Measurements from ENCODE around the gene GRIN3B.
A peak's percentile ranks its signal among the peaks of the same experiment; 100 is the strongest.
"Not testable (repeated sequence)": the region's sequence is repeated elsewhere in the genome, so short reads cannot be mapped to it uniquely, and the experiment has no call there.

The GRIN3B gene

DNA sequence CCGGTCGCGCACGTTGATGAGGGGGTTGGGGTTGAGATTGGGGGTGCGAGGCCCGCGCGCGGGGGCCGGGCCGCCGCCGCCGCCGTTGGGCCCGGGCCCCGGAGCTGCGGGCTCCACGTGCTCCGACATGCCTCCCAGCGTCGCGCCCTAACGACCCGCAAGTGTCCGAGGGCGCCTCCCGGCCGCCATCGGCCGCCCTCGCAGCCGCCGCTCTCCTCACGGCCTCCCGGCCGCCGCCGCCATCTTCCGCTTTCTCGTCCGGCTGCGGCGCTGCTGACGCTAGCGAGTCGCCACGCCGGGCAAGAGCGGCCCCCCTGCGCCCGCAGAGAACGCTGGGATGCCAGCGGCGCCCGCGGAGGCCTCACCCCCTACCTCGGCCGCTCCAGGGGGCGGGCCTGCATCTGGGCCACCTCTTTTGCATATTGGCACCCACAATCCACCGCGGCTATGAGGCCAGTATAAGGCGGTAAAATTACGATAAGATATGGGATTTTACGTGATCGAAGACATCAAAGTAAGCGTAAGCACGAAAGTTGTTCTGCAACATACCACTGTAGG lies 20.7 kb downstream of the GRIN3B start, which contains the start of gene TMEM259:
Gene TMEM259 (minus strand): TSS at position 256 of the 558 bp plus-strand sequence. CDS start 127 bp downstream, at position 129.
- DNase-seq: peak; percentile 98

DNA sequence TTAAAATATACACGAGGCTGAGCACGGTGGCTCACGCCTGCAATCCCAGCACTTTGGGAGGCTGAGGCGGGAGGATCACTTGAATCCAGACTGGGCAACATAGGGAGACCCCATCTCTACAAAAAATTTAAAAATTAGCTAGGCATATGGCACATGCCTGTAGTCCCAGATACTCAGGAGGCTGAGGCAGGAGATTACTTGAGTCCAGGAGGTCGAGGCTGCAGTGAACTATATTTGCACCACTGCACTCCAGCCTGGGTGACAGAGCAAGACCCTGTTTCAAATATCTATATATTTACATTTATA lies 23.6 kb downstream of the GRIN3B start:
- not testable (repeated sequence) for DNase-seq

DNA sequence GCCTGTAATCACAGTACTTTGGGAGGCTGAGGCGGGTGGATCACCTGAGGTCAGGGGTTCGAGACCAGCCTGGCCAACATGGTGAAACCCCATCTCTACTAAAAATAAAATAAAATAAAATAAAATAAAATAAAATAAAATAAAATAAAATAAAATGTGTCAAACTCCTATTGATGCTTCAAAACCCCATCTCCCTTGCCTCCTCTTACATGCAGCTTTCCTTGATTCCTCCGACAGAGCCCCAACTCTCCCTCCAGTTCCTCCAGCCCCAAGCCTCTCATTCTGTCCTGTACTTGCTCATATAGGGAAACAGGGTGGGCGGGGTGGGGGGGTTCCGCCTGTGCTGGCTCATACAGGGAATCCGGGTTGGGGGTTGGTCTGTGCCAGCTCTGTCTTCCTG lies 24.9 kb downstream of the GRIN3B start:
- DNase-seq: not testable (repeated sequence)

DNA sequence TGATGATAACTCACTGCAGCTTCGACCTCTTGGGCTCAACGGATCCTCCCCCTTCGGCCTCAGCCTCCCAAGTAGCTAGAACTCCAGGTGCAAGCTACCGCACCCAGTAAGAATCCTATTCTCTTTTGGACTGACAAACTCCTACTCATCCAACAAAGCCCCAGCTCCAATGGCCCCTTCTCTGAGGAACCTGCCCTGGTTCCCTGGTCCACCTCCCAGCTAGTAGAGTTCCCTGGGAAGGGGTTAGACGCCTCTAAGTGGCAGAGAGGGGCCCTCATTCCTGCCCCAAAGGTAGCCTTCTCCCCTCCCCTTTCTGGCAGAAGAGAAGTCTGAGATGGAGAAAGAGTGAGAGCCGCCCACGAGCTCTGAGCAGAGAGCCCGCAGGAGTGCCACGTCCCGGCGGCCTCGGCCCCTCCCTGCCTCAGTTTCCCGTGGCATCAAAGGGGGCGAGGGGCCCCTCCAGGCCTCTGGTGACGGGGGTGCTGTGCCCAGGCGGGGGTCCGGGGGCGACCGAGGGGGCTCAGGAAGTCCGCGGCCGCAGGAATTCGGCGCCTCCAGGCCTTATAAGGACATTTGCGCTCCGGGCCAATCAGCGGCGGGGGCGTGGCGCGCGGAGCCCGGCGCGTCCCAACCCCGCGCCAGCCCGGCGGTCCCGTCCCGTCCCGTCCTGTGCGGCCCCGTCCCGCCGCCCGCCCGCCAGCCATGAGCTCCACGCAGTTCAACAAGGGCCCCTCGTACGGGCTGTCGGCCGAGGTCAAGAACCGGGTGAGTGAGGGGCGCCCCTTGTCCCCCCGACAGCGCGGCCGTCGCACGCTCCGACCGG lies 26.0 kb downstream of the GRIN3B start, which contains the start of gene CNN2:
Gene CNN2 (plus strand): TSS at position 649 of the 823 bp plus-strand sequence. CDS start 54 bp downstream, at position 703.
- DNase-seq: peak; percentile 86

DNA sequence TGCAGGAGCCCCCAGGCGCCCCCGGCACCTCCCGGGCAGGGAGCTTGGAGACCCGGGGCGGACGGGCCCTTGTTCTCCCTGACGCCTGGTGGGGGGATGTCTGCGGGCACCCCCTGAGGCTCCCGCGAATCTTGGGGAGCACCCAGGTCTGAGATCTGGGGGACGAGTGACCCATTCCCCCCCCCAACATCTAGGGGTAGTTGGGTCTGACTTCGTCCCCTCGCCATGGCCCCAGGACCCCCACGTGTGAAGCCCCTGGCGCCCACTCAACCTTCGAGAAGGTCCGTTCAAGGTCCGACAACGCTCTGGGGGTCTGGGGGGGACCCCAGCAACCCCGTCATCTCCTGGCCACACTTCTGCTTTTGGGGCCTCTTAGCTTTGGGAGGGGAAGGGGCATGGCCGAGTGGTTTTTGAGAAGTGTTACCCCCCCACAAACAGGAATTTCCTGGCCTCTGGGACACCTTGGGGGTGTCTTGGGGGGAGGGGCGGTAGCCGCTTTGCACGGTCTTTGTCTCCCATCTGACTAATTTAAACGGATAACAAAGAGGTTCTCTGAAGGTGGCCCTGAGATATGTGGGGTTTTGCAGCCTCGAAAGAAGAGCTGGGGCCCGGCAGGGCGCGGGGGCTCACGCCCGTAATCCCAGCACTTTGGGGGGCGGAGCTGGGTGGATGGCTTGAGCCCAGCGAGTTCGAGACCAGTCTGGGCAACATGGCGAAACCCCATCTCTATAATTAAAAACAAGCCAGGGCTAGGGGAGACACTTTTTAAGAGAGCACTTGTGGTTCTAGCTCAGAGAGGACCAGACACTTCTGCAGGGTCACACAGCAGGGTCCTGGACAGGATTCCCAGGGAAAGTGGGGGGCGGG lies 26.8 kb downstream of the GRIN3B start:
- peak; percentile 49 for DNase-seq

DNA sequence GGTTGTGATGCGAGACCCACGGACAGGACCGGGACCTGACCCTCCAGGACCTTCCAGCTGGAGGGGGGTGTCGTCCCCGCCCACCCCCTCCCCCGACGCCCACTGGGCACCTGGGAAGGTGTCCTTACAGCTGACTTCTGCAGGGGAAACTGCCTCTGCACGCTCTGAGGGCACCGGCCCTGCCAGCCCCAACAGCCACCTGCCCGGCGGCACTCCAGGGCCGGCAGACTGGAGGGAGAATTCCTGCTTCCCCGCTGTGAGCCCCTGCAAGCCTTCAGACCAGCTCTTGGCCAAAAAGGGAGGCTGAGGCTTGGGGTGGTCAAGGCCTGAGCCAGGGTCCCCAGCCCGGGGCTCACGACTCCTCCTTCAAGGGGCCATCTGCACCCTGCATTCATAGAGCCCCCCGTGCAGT lies 27.4 kb downstream of the GRIN3B start:
- DNase-seq: no peak

DNA sequence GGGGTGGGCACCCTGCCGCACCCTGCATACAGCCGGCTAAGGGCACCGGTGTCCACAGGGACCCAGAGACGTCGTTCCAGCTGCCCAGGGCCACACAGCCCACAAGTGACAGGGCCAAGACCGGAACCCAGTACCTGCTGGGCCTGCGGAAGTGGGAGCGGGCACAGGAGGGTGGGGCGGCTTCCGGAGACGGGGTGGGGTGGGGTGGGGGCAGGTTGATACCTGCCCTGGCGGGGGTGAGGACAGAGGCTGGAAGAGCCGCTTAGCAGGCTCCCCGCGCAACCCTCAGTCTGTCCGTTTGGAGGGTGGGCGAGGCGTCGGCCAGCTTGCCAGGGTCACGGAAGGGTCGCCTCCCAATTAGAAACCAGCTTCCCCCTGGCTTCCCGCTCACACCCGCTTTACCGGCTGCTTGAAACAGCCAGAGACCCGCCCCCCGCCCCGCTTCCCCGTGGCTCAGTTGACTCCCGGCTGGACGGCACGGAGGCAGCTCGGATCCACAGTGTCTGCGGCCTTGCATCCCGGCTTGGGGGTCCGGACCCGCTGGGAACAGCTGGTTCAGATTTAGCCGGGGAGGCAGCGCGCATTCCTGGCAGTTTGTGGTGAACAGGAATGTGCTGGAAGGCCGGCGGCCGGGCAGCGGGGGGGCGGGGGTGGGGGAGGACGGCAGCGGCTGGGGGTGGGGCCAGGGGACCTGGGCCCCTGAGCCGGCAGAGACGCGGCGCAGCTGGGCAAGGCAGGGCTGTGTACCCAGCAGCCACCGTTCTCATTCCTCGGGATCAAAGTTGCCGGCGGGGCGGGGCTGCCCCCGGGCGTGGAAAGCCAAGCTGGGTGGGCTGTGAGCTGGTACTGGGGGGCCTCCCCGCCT lies 28.1 kb downstream of the GRIN3B start:
- DNase-seq: peak; percentile 98

DNA sequence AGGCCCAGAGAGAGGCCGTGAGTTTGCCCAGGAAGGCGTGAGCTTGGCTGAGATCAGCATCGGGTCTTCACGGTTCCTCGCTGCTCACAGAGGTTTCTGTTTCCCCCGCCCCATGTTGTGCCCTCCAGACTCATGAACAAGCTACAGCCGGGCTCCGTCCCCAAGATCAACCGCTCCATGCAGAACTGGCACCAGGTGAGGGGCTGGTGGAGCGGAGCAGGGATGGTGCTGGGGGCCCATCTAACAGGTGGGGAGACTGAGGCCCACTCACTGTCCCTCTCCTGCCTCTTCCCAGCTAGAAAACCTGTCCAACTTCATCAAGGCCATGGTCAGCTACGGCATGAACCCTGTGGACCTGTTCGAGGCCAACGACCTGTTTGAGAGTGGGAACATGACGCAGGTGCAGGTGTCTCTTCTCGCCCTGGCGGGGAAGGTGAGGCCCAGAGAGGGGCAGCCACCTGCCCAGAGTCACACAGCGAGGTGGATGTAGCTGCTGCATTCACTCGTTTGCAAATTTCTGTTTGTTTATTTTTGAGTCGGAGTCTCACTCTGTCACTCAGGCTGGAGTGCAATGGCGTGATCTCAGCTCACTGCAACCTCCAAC lies 32.1 kb downstream of the GRIN3B start:
- no peak for DNase-seq

DNA sequence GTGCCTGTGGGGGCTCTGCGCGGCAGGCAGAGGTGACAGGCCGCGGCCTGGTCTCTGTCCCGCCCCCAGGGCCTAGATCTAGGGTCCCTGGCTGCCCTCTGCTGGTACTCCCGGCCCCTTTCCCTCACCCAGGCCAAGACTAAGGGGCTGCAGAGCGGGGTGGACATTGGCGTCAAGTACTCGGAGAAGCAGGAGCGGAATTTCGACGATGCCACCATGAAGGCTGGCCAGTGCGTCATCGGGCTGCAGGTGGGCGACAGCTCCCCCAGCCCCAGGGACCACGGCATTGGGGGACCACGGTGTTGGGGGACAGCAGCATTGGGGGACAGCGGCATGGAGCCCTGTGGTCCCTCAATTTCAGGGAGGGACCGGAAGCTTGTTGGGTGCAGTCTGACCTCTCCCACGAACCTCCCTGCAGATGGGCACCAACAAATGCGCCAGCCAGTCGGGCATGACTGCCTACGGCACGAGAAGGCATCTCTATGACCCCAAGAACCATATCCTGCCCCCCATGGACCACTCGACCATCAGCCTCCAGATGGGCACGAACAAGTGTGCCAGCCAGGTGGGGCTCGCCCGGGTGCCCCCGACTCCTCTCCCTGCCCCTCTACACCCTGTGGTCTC lies 35.9 kb downstream of the GRIN3B start:
- no peak for DNase-seq

DNA sequence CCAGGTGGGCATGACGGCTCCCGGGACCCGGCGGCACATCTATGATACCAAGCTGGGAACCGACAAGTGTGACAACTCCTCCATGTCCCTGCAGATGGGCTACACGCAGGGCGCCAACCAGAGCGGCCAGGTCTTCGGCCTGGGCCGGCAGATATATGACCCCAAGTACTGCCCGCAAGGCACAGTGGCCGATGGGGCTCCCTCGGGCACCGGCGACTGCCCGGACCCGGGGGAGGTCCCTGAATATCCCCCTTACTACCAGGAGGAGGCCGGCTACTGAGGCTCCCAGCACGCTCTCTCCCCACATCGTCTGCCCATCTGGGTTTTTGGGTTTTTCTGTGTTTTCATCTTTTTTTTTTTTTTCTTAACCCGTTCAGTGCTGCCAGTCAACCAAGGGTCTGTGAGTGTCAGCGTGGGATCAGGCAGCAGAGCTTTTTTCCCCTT lies 37.4 kb downstream of the GRIN3B start:
- DNase-seq: no peak

DNA sequence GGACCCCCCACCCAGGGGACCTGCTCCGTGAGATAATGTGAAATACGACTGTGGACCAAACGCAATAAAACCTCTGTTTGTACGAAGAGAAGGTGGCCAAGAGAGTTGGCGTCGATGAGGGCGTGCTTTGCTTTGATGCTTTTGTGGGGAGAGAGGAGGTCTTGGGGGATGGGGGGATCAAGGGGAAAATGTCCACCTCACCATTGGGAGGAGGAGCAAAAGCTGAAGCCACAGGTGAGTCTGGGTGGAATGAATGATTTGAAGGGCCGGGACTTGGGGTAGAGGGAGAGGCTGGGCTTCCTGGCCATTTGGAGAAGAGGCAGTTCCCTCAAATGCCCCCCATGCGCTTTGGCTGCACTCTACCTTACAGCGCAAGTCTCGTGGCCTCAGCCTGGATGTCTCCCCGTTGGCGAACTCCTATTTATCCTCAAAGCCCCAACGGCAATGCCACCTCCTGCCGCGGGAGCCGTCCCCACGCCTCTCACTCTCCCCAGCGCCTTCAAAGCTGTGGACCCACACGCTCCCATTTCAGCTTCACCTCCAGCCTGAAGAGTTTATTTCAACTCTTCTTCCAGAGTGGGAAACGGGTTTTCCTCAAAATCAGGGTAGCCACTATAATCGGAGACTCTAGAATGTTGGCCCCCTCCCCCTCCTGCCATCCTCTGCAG lies 38.9 kb downstream of the GRIN3B start:
- peak; percentile 32 for DNase-seq

DNA sequence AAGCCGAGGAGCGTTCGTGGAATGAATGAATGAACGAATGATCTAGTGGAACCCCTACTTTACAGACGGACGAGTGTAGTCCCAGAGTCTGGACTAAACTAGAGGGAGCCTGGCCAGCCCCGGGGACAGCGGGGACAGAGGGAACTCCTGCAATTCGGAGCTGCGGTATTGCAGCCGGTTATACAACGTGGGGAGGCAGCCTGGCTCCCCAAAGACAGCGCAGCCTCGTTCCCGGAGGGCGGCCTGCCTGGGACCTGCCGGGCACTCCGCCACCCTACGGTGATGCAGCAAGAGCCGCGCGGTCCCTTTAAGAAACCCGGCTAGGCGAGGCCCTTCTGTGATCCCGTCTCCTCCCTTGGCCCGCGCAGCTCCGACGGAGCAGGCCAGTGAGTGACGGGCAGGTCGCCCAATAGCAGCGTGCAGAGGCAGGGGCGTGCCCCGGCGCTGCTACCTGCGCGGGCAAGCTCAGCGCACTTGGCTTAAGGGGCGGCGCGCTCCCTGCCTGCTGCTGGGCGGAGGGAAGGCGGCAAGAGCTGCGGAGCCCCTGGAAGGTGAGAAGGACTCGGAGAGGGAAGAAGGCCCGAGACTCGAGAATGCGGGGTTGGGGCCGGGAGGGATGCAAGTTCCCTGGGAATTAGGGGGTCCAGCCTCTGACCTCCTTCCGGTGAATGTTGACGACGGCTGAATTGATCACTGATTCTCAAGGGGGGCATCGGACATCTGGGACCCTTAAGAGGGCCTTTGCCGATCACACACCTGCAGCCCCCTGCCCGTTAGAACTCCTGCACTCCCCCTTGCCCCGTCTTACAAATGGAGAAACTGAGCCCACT lies 39.6 kb downstream of the GRIN3B start, which contains the start of gene ABCA7:
Gene ABCA7 (plus strand): TSS at position 462 of the 830 bp plus-strand sequence. CDS start 1,255 bp downstream, outside the sequence.
- DNase-seq: peak; percentile 98

DNA sequence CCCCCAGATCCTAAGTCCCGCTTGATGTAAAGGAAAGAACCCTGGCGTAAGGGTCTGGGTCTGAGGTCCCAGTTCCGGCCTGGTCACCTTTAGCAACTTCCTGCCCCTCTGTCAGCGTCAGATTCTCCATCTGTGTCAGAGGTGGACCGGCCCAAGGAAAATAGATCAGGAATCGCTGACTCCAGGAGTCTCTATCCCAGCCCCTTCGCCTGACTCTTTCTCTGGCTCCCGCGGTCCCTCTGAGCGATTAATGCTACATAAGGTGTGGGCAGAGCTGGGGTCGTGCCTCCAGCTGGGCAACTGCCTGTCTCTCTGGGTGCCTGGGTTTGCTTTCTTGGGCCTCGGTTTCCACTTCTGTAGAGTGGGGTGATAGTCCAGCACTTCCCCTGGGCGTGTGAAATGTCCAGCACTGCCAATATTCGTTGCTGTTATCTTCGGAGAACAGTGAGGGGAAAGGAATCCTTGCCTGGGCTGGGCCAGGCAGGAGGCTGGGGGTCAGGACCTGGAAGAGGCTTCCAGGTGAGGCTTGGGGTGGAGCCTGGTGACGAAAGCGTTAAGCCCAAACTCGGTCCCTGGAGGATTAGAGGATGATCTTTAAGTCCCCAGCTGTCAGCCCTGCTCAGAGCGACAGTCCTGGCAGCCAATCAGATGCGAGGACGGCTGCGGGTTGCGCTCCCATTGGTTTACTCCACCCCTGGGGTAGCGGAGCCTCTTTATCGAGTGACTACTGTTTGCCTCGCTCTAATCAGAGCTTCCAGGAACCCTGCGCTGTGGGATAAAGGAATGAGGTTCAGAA lies 40.5 kb downstream of the GRIN3B start:
- DNase-seq: peak; percentile 95

DNA sequence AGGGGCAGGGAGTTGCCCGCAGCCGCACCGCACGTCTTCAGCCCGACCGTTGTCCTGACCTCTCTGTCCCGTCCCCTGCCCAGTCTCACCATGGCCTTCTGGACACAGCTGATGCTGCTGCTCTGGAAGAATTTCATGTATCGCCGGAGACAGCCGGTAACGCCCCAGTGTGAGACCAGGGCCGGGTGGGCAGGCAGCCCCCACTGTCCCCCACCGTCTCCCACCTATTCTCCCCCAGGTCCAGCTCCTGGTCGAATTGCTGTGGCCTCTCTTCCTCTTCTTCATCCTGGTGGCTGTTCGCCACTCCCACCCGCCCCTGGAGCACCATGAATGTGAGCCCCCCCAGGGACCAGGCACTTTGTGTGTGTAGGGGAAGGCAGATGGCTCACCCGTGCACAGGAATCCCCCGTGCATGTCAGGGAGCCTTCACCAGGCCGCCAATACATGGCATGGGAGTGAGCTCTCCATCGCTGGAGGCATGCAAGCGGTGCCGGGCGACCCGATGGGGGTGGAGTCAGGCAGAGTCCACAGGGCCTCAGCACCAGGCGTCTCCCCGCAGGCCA lies 41.1 kb downstream of the GRIN3B start:
- DNase-seq: no peak

DNA sequence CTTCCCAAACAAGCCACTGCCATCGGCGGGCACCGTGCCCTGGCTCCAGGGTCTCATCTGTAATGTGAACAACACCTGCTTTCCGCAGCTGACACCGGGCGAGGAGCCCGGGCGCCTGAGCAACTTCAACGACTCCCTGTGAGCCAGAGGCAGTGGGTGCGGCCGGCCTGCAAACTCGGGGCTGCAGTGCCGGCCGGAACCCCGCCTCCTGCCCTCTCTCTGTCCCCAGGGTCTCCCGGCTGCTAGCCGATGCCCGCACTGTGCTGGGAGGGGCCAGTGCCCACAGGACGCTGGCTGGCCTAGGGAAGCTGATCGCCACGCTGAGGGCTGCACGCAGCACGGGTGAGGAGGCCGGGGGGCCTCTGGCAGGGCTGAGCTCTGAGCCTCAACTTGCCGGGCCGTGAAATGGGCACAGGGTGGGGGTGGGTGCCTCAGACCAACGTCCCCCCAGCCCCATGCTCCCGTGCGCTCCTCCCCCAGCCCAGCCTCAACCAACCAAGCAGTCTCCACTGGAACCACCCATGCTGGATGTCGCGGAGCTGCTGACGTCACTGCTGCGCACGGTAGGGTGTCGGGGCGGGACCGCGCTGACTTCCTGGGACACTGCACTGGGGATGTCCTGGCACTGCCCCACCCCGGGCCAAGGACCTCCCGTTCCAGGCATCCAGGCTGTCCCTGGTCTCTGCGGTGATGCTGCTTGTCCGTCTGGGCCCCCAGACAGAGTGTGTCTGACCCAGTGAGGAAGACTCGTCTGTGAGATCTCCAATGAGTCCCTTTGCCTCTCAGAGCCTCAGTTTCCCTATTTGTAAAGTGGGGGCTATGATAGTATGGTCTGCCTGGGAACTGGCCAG lies 41.8 kb downstream of the GRIN3B start:
- no peak for DNase-seq

DNA sequence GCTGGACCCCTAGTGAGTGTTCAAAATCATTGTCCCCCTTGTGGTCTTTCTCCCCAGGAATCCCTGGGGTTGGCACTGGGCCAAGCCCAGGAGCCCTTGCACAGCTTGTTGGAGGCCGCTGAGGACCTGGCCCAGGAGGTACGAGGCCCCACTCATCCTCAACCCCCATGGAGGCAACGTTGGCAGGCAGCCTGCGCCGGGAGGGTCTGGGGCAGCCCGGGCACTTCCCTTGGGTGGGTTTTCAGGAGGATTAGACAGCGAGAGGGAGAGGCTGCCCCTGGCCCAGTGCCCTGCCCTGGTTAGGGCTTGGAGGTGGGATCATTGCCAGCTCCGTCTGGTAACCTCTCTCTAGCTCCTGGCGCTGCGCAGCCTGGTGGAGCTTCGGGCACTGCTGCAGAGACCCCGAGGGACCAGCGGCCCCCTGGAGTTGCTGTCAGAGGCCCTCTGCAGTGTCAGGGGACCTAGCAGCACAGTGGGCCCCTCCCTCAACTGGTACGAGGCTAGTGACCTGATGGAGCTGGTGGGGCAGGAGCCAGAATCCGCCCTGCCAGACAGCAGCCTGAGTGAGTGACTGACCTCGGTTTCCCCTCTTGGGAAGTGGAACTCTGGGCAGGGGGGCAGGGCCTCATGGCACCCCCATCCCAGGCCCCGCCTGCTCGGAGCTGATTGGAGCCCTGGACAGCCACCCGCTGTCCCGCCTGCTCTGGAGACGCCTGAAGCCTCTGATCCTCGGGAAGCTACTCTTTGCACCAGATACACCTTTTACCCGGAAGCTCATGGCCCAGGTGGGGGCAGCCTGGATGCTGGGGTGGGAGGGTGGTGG lies 42.7 kb downstream of the GRIN3B start:
- DNase-seq: no peak

DNA sequence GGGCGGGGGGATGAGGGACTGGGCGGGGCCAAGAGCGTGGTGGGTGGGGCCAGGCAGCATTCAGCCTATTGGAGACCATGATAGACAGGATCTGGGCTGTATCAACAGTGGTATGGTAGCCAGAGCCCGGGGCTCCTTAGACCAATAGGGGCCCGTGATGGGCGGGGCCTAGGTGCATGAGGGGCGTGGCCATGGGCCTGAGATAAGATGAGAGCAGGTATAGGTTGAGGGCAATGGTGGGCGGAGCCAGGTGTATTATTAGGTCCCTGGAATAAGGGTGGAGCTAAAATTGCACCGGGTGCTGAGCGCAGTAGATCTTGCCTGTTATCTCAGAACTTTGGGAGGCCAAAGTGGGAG lies 45.0 kb downstream of the GRIN3B start:
- no peak for DNase-seq
